Middle frontal gyrus (tissue), 1 donor: ENCODE measurements around the gene AAMP.
"Not testable (repeated sequence)": the region's sequence is repeated elsewhere in the genome, so short reads cannot be mapped to it uniquely, and the experiment has no call there.

Source experiments
- DNase-seq: peaks from one replicate; pipeline ENCODE4 v3.0.0-alpha.2; 2015; ENCODE audit warnings: low spot score; ENCODE audit errors: extremely low spot score

AAMP gene

DNA sequence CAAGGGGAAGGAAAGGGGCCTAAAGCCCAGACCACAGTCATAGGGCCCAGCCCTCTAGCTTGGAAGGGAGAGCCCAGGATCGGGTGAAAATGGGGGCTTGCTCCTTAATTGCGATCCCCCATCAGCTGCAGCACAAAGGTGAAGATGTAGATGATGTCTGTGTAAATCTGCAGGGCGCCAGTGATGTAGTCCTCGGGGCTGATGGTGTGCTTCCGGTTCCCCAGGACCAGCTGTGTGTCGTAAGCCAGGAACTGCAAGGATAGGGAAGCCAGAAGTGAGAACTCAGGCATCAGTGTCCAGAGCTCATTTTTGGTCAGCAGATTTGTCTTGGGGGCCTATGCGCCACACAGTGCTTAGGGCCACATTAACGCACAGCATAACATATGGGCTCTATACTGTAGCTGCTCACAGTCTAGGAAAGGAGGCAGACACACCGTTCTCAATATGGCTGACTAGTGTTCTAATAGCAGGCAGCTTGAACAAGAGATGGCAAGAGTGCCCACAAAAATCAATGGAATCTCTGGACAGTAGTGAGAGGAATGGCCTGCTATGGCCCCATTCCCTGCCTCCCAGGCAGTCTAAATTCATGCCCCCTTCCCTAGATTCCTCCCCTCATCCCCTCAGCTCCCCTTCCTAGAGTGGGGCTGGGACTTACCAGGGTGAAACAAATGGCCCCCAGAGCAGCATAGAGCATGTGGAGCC lies 5.6 kb upstream of the AAMP start:
- no peak for DNase-seq

DNA sequence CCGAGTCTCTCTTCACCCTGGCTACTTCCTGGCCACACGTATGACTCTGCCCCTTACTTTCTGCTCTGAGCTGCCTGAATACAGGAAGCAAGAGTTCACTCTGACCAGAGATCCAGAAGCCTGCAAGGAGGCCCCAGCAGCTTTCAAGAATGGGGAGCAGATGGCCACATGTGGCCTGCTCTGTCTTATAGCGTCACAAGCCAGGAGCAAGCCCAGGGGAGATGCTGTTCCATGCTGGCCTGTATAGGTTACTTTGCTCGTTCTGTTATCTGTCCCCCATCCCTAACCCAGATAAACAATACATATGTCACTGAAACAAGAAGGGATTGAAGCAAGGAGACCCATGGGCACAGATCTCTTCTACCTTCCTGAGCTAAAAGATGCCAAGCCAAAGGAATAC lies 4.6 kb upstream of the AAMP start:
- no peak for DNase-seq

DNA sequence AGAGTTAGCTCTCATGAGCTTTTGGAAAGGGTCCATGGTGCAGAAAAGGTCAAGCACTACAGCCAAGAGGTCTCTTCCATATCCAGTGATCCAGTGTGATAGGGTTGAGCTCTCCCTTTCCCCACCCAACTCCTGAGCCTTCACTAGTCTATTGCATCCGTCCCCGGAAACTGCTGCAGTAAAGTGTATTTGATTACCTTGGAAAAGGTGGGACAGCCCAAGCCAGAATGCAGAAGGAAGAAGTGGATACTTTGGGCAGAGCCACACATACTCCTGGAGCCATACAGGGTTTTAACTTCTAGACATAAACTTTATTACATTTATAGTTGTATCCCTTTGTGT lies 3.9 kb upstream of the AAMP start:
- DNase-seq: no peak

DNA sequence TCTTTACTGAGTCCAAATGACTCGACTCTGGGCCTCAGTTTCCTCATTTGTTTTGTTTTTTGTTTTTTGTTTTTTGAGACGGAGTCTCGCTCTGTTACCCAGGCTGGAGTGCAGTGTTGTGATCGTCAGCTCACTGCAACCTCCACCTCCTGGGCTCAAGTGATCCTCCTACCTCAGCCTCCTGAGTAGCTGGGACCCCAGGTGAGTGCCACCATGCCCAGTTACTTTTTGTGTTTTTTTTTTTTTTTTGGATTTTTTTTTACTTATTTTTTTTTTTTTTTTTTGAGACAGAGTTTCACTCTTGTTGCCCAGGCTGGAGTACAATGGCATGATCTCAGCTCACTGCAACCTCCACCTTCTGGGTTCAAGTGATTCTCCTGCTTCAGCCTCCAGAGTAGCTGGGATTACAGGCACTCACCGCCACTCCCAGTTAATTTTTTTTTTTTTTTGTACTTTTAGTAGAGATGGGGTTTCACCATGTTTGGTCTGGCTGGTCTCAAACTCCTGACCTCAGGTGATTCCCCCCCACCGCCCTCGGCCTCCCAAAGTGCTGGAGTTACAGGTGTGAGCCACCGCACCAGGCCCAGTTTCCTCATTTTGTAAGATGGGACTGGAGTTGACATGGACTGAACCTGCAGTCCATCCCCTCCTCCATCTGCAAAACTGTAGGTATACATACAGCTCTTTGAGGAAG lies 3.4 kb upstream of the AAMP start:
- not testable (repeated sequence) for DNase-seq

DNA sequence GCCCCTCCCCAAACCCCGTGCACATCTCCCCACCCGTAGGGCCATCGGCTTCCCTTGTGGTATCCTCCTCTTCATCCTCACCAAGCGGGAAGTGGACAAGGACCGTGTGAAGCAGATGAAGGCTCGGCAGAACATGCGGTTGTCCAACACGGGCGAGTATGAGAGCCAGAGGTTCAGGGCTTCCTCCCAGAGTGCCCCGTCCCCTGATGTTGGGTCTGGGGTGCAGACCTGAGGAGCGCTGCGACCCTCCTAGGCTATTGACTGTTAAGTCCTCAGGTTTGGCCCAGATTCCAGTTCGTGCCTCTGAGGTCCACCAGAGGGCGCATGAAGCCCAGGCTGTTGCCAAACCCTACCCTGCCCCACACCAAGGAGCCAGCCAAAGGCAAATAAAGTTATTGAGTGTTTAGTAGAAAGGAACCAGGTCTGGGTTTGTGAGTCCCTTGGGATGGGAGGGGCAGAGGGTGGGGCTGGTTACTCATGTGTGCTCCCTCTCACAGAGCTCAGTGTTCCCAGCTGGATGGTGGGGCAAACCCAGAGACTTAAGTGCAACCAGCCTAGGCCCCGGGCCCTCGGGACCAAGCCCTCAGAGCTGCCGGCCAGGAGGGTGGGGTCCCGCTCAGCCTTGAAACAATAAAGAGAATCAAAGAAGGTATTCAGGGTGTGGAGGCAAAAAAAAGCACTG lies 2.7 kb upstream of the AAMP start:
- peak; percentile 73 for DNase-seq

DNA sequence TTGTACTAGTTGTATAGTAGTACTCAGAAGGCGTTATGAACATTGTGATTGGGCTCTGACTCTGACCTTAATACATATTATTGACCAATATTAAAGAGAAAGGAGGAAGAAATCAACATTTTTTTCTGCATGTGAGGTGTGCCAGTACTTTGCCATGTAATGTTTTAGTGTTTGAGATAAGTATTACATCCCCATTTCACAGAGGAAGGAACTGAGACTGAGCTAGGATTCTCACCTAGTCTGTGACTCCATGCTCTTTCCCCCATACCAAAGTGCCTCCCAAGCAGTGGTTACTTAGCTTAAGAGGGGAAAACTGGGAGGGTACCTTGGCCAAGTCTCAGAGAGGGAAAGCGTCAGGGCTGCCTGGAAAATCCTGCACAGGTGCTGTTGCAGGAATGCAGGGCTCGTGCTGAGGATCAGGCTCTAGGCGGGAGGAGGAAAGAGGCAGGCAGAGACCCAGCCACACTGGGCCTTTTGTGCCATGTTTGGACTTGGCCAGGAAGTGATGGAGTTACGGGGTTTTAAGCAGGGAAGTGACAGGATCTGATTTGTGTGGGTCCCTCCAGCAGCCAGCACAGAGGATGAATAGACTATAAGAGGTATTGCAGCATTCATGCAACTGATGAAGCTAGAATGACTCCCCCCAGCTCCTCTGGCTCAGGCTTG lies 2.1 kb upstream of the AAMP start:
- DNase-seq: no peak

DNA sequence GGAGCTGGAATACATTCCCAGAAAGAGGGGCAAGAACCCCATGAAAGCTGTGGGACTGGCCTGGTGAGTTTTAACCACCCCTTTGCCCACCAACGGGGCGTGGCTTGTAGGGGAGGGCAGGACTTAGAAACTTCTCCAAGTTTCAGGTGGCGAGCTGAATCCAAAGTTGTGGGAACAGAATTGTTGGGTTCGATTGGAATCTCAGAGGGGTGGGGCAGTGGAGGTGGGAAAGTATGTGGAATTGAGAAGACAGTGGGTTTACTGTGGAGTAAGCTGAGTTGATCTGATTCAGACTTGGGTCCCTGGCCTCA lies 1.5 kb upstream of the AAMP start:
- no peak for DNase-seq

DNA sequence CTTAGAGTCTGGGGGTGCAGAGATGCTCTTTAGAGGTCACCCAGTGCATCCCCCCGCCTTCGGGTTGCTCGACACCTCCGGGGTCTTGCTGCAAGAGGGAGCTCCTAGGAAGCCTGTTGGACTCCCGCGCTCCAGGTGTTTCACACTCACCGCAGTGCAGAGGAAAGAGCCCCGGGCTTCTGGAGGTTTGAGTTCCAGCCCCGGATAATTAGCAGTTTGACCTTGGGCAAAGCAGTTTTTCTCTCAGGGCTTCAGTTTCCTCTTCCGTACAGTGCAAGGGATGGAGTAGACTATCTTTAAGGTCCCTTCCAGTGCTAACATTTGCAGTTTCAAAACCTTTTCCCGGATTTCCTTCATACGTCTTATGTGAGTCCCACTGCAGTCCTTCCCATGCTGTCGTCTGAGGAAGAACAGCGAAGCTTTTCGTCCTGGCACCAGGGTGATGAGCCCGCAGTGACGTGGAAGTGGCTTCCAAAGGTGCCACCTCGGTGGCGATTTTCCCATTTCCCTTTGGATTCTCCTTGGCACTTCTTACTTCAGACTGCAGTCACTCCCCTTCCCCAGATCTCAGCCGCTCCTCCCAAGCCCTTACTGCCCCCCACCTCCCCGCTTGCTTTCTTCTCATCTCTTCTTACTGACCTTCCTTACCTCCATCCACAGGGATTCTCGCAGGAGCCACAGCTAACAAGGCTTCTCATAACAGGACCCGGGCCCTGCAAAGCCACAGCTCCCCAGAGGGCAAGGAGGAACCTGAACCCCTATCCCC lies 967 bp upstream of the AAMP start:
- DNase-seq: no peak

DNA sequence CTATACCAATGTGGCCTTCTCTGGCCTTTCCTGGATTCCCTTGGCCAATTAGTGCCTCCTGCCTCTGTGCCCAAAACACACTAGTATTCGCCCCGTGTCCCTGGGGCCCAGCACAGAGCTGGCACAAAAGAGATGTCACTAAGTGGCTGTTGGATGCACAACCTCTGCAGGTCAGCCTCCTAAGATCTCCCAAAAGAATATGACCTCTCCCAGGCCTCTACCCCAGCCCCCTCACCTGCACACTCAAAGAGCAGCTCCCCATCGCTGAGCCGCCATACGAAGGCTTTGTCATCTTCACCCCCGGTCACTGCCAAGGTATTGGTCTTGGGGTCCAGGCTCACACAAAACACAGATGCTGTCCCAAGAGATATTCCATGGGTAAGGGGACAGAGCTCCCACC lies 2.7 kb downstream of the AAMP start:
- DNase-seq: no peak

DNA sequence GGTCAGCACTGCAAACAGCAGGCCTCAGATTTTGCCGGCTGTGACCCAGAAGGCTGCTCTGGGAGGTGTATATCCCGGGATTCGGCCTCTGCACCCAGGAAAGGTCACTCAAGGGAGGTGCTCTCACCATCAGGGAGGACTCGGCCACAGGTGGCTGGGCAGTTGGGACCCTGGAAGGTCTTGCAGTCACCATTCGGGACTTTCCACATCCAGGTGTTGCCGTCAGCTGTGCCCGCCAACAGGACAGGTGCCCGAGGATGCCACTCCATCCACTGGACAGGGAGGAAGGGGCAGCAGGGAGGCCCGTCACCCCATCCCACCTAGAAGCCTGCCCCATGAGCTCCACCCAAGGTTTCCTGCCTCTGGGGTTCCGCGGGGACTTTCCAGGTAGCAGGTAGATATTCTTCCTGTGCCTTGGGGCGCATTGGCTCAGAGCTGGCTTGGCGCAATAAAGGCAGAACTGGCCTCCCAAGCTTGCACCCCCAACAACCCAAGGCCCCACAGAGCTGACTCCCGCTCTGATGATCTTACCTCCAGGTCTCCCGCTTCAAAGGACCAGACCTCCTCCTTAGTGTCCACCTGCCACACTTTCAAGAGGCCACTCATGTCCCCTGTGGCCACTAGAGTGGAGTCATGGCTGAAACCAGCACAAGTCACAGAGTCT lies 3.5 kb downstream of the AAMP start:
- no peak for DNase-seq

DNA sequence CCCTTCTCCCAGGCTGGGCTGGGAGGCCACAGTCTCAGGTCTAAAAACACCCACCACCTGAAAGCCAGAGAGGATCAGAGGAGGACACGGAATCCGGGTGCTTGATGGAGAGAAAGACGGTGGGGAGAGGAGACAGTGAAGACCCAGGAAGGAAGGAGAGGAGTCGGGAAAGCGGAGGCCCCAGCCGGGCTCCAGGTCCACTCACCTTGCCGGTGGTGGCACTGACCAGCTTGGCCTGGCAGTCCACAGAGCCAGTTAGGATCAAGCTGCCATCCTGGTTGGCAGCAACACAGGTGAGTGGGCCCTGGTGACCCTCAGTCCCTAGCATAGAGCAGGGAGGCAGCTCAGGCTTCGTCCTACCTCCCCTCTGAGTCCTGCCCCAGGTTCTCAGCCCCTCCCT lies 4.3 kb downstream of the AAMP start:
- DNase-seq: no peak

DNA sequence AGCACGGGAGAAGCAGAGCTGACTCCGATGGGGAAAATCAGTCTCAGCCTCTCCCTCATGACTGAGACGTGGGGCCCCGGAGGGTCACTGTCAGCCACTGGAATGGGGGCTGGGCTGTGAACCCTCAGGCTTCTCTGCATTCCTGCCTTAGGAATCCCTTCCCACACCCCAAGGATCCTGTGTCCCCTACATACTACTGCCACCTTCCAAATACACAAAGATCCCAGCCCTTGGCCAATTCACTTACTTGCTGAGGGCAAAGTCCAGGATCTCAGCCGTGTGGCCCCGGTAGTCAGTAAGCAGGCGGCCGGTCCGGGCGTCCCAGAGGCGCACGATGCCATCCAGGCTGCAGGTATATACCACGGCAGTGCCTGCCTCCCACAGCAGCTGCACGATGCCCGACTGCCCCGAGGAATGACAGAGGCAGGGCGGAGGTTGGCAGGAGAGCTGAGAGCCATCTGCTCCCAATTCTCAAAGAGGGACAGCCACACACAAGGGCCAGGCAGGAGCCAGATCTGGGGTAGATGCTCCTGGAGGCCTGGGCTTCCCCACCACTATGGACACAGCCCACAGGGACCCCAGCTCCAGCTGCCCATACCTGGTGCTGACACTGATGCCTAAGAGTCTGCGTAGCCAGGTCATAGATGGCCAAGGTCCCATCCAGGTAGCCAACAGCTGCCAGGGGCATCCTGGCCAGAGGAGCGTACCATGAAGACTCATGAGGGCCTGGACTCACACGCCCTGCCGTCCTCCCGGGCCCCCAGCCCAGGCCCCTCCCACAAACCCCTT lies 5.0 kb downstream of the AAMP start:
- DNase-seq: no peak

DNA sequence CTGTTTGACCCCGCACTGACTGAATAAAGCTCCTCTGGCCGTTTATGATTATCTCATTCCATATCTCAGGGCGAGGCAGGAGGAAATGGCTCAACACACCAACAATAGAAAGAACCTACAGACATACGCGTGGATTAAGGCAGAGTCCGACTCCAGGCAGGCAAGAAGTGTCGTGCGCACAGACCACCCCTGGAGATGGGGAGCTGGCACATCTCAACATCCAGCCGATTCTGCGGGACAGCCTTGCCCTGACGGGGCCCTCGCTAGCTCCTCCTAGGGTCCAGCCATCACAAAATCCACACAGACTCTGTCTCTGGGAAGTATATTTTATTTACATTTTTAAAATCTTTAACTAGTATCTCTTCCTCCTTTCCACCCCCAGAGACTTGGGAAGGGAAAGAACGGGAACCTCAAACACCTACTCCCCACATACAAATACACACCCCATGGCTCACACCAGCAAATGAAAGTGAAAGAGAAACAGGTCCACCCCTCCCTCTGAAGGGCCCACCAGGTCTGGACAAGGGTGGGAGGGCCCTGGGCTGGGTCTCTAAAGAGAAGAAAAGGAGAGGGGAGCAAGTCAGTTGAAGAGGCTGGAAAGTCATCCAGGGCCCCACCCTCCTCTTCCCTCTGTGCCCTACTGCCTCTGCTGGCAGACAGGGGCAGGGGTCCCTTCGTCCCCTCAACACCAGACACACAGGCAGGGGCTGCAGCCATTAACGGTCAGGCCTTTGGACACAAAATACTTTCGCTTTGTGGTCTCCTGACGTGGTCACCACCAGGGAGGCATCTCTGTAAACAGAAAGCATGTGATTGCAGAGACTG lies 5.9 kb downstream of the AAMP start:
- no peak for DNase-seq

DNA sequence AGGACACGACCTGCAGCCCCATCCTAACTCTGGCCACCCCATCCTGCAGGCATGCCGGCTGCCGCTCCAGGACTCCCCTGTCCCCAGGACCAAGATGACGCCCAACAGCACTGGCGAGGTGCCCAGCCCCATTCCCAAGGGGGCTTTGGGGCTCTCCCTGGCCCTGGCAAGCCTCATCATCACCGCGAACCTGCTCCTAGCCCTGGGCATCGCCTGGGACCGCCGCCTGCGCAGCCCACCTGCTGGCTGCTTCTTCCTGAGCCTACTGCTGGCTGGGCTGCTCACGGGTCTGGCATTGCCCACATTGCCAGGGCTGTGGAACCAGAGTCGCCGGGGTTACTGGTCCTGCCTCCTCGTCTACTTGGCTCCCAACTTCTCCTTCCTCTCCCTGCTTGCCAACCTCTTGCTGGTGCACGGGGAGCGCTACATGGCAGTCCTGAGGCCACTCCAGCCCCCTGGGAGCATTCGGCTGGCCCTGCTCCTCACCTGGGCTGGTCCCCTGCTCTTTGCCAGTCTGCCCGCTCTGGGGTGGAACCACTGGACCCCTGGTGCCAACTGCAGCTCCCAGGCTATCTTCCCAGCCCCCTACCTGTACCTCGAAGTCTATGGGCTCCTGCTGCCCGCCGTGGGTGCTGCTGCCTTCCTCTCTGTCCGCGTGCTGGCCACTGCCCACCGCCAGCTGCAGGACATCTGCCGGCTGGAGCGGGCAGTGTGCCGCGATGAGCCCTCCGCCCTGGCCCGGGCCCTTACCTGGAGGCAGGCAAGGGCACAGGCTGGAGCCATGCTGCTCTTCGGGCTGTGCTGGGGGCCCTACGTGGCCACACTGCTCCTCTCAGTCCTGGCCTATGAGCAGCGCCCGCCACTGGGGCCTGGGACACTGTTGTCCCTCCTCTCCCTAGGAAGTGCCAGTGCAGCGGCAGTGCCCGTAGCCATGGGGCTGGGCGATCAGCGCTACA lies 7.0 kb downstream of the AAMP start:
- DNase-seq: no peak

DNA sequence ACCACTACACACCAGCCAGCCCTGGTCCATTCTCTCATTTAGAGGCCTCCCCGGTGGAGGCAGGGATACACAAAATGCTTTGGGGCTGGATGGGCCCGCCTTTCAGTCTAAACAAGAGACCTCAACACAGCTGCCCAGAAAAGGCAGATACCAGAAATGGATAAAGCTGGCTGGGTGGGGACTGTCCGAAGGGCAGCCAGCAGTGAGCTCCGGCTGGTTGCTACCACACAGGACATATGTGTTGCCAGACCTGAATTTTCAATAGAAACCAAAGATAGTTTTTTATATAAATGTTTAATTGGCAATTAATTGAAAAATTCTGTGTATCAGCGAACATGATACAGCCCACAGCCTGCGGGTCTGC lies 7.7 kb downstream of the AAMP start:
- DNase-seq: no peak

DNA sequence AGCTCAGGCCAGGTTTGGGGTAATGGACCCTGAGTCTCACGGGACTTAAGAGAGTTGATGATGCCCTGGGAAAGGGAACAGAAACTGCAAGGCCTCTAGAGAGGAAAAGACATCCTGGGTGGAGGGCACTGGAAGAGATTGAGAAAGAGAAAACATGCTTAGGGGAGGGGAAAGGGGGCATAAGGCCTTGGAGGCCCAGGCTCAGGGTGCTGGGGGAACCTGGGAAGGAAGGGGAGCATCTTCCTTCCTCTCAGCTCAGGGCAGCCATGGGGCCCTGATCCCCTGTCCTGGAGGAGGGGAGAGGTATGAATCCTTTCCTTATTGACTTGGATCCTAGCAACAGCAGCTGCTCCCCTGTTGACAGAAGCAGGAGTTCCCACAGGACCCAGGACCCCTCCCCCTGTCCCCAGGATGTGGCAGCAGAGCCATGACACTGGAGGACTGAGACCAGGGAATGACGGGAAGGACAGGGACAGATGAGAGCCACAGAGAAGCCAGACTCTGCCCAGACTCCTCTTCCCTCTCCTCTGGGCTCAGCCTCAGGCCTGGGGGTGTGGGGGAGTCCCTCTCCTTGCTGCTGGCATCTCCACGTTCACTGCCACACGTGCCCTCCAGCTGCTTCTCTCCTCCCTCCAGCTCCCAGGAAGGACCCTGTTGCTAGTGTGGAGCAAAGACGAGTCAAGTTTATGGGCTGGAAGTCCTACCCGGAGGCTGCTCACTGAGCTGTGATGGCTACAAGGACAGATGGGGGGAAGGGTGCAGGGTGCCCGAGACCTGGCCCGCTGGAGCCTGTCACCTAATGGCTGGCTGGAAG lies 8.3 kb downstream of the AAMP start:
- DNase-seq: no peak

DNA sequence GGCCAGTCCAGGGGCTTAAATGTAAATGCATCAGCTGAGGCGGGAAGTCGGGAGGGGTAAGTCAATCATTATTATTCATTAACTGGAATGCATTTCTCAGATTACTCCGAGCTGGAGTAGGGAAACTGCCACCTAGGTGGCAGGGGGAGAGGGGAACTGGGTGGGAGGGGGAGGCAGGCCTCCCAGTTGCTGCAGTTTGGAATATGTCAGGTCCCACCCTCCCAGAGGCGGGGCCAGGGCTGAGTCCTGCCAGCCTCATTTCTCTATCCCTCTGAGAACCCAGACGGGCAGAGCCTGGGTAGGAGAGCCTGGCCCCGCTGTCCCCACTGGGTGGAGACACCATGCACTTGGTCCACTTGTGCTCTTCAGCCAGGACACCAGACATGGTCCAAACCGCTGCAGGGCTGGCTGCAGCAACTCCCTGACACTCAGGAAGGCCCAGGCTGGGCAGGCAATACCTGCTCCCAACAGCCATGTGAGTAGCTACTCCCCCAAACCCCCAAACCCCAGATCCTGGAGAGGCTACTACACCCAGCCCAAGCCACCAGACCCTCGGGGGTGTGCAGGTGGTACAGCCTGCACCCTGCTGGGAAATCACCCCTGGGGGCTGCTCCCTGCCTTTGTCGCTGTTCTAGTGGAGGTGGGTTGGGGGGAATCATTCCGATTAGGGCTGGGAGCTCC lies 9.1 kb downstream of the AAMP start, which contains the start of gene GPBAR1:
GPBAR1 (plus strand) TSS at position 274 of the 681 bp plus-strand sequence. CDS start 1,710 bp downstream, outside the sequence.
- no peak for DNase-seq
